HG03439 (cell line): Measurements from ENCODE around the gene RAB37.

Experiments
- ATAC-seq: cut with Tn5 transposase; IDR thresholded peaks from one replicate; pipeline ENCODE4 v1.9.1; 2021; ENCODE audit warnings: mild to moderate bottlenecking, moderate library complexity; ENCODE audit not compliant: unreplicated experiment

Gene RAB37, protein sequence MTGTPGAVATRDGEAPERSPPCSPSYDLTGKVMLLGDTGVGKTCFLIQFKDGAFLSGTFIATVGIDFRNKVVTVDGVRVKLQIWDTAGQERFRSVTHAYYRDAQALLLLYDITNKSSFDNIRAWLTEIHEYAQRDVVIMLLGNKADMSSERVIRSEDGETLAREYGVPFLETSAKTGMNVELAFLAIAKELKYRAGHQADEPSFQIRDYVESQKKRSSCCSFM

DNA sequence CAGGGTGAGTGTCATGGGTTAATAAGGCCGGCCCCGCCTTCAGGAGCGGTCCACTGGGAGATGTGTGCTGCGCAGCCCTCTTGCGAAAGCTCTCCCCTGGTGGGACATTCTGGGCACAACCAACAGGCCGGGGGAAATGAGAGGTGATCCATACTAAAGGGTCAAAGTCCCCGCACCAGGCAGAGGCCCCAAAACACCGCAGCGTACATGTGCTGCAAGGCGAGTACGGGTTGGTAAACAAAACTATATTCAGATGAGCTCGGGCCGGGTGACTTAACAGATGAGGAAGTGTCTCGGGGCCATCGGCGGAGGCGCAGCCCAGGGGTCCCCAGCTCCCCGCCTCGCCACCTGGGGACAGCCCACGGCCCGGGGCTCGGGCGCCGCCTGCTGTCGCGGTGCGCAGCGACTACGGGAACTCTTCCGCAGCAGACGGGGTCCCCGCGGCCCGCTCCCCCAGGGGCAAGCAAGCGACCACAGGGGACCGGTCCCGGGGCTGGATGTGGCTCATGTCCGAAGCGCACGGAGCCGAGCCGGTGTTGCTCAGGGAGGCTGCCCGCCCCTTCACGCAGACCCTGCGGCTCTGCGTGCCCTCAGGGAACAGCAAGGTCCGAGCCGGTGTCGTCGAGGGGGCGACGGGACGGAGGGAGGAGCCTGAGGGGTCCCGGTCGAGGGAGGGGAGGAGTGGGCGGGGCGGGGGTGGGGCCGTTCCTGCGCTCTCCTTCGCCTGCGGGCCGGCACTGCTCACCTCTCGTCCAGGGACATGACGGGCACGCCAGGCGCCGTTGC, at the start of gene RAB37:
RAB37 (plus strand) TSS at position 744 of the 786 bp plus-strand sequence; CDS start at position 761, 17 bp downstream.
- no peak for ATAC-seq

DNA sequence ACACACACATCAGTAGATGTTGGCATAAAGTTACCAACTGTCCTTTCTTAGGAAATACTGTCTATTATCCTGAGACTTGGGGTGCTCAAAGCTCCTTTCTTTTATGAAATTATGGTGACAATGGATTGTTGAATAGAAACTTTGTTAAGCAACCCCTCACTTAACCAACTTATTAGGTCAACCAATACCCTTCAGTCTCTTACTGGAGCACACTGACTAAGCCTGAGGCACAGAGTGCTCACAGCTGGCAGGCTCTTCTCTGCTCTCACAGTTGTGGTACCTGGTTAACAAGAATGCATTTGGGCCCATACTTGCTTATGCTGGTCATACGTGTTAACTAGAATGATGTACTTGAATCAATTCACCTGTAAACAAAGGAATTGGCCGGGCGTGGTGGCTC, 49.2 kb upstream of the RAB37 start:
- ATAC-seq, result no peak

DNA sequence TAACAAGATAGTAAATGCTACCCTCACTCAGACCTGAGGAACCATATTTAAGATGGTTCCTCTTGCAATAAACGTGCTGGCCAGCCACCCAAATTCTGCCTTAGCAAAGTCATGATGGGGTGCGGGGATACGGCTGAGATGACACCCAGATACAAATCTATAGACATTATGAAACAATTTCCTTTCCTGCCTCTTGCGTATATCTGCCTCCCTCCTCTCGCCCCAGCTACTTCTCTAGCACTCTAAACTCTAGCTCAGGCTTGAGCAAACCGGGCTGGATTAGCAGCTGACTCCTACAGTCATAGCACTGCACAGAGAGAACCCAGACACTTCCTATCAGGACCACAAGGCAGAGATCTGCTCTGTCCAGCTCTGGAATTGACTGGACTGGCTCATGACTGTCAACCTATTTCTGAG, 46.6 kb upstream of the RAB37 start:
- no peak for ATAC-seq

DNA sequence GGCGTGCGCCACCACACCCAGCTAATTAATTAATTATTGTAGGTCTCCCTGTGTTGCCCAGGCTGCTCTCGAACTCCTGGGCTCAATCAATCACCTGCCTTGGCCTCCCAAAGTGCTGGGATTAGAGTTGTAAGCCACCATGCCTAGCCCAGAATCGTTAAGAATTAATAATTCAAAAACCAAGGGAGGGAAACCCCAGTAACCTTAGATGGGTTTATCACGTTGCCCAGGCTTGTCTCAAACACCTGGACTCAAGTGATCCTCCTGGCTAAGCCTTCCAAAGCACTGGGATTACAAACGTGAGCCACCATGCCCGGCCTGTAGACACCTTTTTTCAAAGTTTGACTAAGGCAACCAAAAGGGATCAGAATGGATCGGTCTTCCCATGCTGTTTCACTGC, 45.9 kb upstream of the RAB37 start:
- ATAC-seq, result no peak

DNA sequence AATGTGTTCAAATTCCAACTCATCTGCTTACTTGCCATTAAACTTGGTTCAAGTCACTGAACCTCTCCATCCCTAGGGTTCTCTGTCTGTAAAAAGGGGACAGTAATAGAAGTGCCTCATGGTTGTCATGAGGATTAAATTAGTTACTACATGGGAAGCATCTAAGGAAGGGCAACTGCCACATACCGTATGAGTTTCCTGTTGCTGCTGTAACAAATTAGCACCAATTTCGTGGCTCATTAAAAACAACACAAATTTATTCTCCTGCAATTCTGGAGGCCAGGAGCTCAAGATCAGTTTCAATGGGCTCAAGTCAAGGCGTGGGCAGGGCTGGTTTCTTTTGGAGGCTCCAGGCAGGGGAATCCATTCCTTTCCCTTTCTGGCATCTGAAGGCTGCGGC, 43.0 kb upstream of the RAB37 start:
- no peak for ATAC-seq

DNA sequence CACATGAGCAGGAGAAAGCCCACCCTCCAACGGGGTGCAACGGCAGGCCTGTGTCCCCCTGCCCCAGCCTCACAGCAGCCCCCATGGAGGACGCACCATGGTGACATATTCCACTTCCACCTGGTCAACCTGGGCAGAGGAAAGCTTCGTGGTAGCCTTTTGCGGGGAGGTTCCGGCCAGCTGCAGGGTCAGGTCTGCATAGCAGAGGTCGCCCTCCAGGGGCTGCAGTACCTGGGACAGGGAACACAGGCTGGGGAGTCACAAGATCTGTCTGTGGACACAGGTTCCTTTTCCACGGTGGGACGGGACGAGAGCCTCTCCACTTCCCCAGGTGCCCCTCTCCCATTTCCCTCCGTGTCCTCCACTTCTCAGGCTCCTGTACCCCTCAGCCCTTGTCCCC, 41.4 kb upstream of the RAB37 start:
- ATAC-seq, result no peak

DNA sequence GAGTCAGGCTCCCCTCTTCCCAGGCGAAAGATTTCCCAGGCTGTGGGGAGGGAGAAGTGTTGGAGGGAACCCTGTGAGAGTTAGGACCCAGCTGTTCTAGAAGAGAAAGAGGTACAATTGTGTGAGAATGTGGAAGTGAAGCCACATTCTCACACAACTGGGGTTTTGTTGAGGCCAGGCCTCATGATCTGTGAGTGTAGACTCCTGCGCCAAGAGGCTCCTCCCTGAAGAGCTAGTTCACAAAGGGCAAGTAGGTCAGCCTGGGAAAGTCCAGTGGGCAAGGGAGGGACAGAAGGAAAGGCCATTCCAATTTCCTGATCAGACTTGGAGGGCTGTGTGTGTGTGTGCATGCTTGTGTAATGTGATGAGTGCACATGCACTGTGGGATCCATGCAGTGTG, 39.5 kb upstream of the RAB37 start:
- no peak for ATAC-seq

DNA sequence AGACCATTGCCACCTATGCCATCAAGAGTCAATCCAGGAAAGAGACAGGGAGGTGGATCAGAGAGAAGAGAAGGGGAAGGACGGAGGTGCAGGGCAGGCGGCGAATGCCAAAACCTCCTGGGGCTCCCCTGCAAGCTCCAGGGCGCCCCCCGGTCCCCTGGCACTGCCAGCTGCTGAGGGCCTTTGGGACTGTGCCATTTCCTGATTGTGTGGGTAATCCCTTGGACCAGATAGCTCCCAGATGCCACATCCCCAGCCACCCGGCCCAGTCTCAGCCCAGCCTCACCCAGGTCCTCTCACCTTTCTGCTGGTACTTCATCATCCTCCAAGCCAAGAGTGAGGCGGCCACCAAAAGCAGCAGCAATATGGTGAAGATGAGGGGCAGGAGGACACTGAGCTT, 39.0 kb upstream of the RAB37 start:
- ATAC-seq, result no peak

DNA sequence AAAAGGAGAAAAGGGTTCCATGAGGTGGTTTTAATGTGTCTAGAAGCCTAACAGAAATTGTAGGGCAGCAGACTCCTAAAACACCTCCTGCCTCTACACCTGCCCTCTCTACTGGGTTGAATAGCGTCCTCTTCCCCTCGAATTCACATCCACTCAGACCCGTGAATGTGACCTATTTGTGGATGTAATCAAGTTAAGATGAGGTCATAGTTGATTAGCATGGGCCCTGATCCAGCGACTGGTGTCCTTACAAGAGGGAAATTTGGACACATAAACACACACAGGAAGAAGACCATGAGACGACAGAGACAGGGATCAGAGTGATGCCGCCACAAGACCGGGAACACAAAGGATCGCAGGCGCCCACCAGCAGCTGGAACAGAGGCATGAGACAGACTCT, 37.8 kb upstream of the RAB37 start:
- ATAC-seq, result no peak

DNA sequence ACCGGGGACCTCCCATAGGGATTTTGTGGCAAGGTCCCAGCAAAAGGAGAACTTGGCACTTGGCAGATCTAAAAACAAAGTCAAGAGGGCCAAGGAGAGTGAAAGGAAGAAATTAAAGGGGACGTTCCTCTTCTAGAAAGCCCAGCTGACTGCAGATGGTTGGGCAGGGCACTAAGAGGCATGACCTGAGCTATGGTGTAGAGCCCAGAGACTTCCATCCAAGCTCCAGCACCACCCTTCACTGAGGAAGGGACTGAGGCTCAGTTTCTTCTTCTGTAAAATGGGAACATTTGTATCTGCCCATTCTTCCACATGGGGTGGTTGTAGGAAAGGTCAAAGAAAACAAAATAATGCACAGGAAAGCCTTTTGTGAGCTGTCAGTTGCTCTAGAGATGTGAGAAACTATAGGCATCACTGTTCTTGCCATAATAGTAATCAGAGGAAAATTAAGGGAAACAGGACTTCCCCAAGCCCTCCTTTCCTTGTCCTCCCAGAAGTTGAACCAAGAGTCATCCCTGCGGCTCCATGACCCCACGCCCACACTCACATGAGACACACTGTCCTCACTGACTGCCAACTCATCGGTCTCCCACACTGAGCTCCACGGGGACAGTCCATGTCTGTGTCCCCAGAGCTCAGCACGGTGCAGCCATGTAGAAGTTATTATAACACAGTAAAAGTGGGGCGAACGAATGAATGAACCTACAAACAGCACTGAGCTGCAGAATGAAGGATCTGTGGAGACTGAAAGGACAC, 34.8 kb upstream of the RAB37 start:
- ATAC-seq, result no peak

DNA sequence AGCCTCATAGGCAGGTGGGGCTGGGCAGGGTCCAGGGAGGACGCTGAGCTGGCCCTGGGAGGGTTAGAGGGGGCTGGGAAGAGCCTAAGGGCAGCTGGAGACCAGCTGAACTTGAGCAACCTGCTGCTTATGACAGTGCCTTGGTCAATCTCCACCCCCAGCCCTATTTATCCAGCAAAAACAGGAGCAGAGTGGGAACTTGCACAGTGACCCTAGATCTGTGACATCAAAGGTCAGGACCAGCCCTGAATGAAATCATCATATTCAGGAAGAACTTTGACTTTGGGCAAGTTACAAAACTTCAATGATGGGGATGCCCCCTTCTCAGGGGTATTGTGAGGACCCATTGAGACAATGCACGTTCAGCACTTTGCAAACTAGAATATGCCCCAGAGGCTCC, 33.7 kb upstream of the RAB37 start:
- no peak for ATAC-seq

DNA sequence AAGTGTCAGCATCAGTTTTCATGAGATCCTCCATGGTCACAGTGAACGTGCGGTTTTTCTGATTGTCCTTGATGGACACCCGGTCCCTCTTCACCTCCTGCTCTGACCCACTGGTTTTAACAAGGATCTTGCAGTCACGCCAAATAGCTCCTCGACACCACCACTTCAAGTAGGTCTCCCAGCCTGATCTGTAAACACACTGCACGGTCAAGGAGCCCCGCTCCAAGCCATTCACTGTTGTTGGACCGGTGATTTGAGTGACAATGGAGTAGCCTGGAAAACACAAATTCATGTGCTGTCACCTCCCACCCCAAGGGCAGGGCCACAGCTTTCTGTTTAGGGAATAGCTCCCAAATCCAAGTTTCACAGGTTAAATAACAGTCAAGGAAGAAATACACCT, 32.5 kb upstream of the RAB37 start:
- ATAC-seq, result no peak

DNA sequence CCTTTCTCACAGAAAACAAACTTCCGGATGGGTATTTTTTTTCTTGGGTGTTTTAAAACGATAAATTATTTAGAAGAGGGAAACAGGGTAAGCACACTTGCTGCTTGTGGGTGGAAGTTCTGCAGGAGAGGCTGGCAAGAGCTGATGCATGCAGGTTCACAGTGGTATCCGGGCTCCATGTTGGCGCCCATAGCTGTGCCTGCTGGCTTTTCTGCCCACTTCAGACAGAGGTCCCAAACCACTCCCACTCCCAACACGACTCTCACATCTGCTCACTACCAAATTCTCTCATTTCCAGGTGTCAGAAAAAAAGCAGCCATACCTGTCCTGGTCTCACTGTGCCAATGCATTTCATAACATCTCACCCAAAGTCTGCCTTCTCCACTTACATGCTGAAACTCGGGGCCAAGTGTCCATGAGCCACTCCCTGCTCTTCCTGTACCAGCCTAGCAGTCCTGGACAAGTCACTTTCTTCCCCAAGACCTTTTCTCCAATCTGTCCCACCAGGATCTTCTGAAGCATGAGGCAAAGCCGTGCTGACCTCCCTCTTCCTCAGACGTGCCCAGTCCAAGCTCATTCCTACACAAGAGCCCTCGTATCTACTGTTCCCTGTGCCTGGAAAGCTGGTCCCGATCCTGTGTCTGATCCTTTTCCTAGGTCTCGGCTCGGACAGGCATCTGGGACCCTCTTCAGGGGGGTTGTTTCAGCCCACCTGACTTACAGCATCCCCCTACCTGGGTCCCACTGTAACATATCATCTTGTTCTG, 25.8 kb upstream of the RAB37 start:
- ATAC-seq, result no peak

DNA sequence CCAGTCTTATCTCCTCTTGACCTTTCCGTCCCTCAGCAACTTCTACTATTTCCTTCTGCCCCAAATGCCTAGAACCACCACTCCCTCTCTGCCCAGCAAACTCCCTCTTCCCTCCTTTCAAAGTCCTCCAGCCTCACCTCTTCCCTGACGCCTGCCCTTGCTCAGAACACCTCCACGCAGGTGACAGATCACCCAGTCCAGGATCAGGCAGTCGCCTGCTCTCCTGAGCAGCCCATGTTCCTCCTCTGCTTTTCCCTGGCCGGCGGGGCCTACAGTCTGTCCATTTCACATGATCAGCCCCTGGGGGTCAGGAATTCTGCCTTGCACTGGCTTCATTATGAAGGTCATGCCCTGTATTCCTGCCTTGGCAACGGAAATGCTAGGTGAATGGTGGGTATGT, 24.8 kb upstream of the RAB37 start:
- ATAC-seq, result no peak

DNA sequence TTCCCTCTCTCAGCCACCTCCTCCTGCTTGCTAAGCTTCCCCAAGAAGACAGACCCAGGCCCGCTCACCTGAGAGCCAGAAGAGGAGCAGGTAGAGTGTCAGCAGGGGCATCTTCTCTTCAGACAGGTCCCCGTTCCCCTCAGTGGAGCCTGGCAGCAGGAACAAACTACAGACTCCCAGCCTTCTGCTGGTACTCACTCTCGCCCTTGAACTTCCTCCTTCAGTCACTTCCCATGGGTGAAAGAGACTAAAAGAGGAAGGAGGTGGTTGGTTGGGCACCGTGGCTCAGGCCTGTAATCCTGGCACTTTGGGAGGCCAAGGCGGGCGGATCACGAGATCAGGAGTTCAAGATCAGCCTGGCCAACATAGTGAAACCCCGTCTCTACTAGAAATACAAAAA, 24.3 kb upstream of the RAB37 start, which contains the start of gene CD300LF:
CD300LF (minus strand) TSS at position 168 of the 400 bp plus-strand sequence; CDS start at position 111, 57 bp downstream.
- no peak for ATAC-seq

DNA sequence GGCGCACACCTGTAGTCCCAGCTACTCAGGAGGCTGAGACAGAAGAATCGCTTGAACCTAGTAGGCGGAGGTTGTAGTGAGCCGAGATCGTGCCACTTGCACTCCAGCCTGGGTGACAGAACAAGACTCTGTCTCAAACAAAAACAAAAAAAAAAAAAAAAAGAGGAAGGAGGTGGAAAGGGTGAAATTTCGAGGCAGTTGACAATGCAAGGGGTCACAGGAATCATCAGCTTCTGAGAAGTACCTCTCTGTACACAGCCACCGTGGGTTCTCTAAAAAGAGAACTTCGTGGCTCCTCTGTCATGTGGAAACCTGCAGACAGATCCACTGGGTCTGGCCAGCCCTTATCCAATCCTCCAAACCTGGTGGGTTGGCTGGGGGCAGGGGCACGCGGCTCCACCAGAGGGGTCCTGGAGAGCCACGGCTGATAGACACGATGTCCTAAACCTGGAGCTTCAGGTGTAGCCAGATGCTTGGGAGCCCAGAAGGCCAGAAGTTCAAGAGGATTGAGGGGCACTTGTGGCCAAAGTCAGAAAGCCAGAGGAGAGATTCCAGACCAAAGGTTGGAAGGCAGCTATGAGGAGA, 23.8 kb upstream of the RAB37 start:
- no peak for ATAC-seq

DNA sequence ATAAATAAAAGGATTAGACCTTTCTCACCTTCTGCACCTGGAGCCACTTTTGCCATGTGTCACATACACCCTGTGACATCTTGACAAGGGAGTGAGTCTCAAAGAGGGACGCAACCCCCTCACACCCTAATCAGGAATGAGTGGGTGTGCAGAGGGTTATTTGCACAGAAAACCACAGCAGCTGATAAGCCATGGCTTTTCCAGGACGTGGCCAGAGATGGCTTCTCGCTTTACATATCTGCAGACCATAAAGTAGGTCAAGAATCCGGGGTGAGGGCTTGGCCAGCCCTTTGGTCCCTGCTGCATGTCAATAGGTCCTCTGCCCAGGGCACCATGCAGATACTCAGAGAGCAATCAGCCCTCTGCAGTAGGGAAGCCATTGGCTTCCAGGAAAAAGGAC, 21.9 kb upstream of the RAB37 start:
- ATAC-seq, result no peak

DNA sequence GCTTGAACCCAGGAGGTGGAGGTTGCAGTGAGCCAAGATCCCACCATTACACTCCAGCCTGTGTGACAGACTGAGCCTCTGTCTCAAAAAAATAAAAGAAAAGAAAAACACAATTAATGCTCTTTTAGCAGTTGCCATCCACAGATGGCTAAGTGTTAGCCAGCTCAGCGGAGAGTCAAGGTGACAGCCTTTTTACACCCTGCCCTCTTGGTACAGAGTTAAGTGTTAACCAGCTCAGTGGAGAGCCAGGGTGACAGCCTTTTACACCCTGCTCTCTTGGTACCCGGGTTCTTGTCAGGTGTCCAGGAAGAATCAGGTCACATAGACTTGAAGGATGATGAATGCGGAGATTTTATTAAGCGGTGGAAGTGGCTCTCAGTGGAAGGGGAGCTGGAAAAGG, 16.6 kb upstream of the RAB37 start:
- no peak for ATAC-seq

DNA sequence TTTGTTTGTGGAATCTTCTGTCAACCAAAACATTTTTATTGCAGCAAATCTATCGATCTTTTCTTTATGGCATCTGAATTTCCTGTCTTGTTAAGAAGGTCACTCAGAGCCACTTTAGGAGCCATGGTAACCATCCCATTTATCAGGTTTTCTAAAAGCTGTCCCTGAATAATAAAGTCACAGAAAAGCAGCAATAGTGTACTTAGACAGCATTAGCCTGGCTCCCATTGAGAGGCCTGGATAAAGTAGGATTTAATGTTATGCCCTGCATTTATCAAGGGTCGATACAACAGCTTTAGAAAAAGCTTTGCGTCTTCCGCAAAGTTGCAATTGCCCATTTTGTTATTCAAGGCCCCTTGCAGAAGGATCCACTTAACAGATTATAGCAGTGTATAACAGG, 14.3 kb upstream of the RAB37 start:
- ATAC-seq, result no peak

DNA sequence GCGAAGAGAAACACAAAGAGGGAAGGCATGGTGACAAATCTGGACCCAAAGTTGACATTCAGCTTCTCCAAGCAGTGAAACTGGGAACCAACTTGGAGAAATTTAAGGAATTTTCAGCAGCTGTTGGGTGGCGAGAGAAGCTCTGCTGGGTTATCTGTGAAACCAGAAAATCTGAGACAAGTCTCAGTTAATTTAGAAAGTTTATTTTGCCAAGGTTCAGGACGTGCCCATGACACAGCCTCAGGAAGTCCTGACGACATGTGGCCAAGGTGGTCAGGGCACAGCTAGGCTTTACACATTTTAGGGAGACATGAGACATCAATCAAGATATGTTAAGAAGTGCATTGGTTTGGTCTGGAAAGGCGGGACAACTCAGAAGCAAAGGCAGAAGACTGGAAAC, 13.2 kb upstream of the RAB37 start:
- no peak for ATAC-seq

DNA sequence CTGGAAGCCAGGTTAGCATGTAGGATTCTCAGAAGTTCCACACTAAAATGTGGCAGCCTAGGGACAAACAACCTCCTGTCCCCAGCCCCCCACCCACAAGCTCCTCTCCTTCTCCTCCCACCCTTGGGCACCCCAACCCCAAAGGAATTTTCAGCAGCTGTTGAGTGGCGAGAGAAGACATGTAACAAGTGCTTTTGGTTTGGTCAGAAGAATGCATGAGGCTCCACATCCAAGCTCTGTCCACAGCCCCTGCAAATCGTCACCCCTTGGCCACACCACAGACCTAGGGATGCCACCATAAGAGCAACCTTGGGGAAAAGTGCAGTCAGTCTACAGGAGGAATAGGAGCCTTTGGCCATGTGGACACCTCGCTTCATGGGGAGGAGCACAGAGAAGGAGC, 11.9 kb upstream of the RAB37 start:
- ATAC-seq, result no peak
